ENCODE results near the gene POMT1. TPM values are rescaled to one million over a fixed set of nuclear protein-coding genes. Genes with fewer than 3 reads are reported as not detected.

Gene POMT1
- total RNA-seq, 1 donor from 2014 or later: 14.4 TPM

DNA sequence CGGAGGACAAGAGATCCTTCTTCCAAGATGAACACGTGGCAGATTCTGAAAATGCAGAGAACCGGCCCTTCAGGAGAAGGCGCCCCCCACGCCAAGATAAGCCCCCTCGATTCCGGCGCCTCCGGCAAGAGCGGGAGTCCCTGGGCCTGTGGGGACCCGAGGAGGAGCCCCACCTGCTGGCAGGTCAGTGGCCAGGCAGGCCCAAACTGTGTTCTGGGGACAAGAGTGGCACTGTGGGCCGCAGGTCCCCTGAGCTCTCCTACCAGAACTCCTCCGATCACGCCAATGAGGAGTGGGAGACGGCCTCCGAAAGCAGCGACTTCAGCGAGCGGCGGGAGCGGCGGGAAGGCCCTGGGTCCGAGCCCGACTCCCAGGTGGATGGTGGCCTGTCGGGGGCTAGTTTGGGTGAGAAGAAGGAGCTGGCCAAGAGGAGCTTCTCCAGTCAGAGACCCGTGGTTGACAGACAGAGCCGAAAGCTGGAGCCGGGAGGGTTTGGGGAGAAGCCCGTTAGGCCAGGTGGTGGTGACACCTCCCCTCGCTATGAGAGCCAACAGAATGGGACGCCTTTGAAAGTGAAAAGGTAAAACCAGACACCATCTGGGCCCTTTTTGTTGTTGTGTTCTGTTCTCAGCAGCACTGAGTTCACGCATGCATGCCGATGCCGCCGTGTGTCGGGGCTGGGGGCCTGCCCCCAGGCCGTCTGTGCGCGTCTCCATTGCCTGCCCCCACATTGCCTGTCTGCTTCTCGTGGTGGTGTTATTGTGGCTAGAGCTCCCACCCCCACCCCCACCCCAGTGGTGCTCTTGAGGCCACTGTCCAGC is 26.6 kb upstream of the POMT1 start:
- DNase-seq (ENCODE audit: low spot score) (no peak), ATAC-seq (peak; percentile 47)

- no peak for DNase-seq (ENCODE audit: low spot score)
- ATAC-seq: peak; percentile 37
These were observed 25.9 kb upstream of the POMT1 start for GRCh38 chr9:131476777-131477345.

GRCh38 chr9:131477367-131477766 is 25.4 kb upstream of the POMT1 start:
- no peak for DNase-seq (ENCODE audit: low spot score)
- ATAC-seq: no peak

GRCh38 chr9:131477816-131478419 is 24.8 kb upstream of the POMT1 start:
- ATAC-seq: no peak
- DNase-seq (ENCODE audit: low spot score): no peak

DNA sequence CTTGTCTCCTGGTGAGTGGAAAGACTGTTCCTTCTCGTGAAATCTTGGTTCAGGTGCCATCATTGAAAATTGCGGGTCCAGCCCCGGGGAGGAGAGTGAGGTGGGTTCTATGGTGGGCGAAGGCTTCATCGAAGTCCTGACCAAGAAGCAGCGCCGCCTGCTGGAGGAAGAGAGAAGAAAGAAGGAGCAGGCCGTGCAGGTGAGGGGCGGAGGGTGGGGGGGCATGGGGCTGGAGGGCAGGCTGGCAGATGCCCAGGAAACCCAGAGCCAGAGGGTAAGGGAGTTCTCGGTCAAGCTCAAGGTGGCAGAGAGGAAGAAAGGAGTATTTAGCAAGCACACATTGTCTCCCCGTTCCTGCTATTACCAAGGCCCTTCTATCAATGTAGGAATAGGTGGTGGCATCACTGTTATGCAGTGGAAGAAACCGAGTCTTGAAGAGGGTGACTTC is 24.3 kb upstream of the POMT1 start:
- ATAC-seq: peak; percentile 29
- DNase-seq (ENCODE audit: low spot score): no peak

- no peak for ATAC-seq
These were observed 23.8 kb upstream of the POMT1 start for GRCh38 chr9:131478911-131479310.

GRCh38 chr9:131480258-131480657 is 22.5 kb upstream of the POMT1 start:
- DNase-seq (ENCODE audit: low spot score): no peak
- no peak for ATAC-seq

More at GRCh38 chr9:131478911-131479310, 23.8 kb upstream of the POMT1 start:
- no peak for DNase-seq (ENCODE audit: low spot score)

- ATAC-seq: no peak
- no peak for DNase-seq (ENCODE audit: low spot score)
These were observed 21.0 kb upstream of the POMT1 start for GRCh38 chr9:131481441-131482342.

GRCh38 chr9:131482343-131483006 is 20.2 kb upstream of the POMT1 start:
- ATAC-seq: no peak
- DNase-seq (ENCODE audit: low spot score): no peak

DNA sequence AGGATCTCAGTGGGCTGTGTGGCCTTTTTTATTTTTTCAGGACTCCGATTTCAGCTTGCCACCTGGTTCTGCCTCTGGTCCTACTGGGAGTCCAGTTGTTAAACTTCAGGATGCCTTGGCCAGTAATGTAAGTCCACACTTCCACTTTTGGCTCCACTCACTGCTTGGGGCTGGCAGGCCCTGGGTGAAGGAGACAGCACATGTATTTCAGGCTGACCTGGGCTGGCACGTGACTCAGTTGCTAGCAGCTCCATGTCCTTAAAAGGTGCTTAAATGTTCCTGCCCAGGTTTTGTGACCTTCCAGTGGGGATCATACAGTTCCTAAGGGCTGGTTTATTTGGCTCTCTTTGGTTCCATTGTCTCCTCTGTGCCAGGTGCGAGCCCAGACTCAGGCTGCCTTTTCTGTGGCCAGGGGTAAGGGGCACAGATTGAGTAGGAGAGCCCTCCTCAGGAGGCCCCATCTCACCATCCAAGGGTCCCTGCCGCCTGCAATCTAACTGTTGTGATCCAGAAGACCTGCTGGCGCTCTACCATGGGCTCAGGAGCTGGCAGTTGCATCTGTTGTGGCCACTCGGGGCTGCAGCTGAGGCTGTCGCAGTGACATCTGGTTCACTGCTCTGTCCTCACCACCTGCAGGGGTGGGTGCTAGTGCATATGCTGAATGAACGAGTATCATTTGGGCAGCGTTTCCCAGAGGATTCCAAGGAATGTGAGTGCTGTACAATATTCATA is 19.2 kb upstream of the POMT1 start:
- ATAC-seq (no peak), DNase-seq (ENCODE audit: low spot score) (no peak)

DNA sequence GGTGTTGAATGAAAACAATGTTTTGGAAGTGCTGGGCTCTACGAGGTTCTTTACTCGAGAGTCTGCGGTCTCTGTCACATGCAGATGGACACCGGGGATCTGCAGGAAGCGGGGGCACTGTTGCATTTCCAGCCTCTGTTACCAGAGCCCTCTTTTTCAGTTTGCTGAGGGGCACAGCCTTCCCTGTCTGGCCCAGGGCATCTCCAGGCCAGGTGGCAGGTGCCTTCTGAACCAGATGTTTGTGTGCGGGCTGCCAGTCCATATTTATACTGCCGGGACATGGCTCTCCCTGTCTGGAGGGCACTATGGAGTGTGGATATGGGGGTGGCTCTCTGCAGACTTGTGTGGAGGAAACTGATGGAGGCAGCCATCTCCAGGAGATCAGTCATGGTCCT is 18.7 kb upstream of the POMT1 start:
- DNase-seq (ENCODE audit: low spot score) (no peak), ATAC-seq (no peak)

GRCh38 chr9:131484560-131485185 is 18.0 kb upstream of the POMT1 start:
- ATAC-seq: no peak
- DNase-seq (ENCODE audit: low spot score): no peak

GRCh38 chr9:131485206-131485605 is 17.5 kb upstream of the POMT1 start:
- no peak for ATAC-seq

DNA sequence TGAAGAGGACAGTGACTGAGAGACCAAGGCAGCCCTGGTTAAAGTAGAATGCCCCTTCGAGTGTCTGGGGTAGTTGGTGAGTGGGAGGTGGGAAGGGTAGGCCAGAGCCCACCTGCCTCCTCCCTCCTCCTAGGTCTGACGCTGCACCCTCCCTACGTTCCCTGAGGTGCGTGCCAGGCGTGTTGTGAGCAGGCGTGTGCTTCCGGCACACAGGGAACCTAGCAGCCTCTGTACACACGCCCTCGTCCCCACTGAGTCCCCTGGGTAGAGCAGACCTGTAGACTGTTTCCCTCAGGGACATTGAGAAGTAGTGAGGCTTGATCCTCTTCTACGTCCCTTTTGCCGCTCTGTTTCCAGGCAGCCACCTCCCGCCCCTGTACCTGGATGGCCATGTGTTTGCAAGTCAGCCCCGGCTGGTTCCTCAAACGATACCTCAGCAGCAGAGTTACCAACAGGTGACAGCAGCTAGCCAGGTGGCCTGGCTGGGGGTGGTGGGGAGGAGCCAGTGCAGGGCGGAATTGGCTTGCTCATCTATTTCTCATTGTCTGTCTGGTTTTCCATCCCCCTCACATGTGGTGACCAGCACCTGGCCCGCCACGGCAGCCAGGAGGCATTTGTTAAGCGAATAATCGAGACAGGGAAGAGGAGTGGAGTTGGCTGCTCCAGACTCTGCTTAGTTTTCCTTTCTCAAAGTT is 16.8 kb upstream of the POMT1 start:
- DNase-seq (ENCODE audit: low spot score): no peak
- ATAC-seq: no peak

More at GRCh38 chr9:131485206-131485605, 17.5 kb upstream of the POMT1 start:
- DNase-seq (ENCODE audit: low spot score): no peak

GRCh38 chr9:131487001-131487400 is 15.7 kb upstream of the POMT1 start:
- DNase-seq (ENCODE audit: low spot score) (no peak), ATAC-seq (no peak)

- no peak for DNase-seq (ENCODE audit: low spot score)
- no peak for ATAC-seq
These were observed 15.1 kb upstream of the POMT1 start for GRCh38 chr9:131487621-131488031.

GRCh38 chr9:131490514-131490913 is 12.2 kb upstream of the POMT1 start:
- ATAC-seq: no peak
- DNase-seq (ENCODE audit: low spot score): no peak

GRCh38 chr9:131491001-131491710 is 11.6 kb upstream of the POMT1 start:
- ATAC-seq (no peak), DNase-seq (ENCODE audit: low spot score) (no peak)
